Astrocyte of the cerebellum (primary cell): Measurements from ENCODE around the gene SLC6A13.
"Not testable (repeated sequence)": the region's sequence is repeated elsewhere in the genome, so short reads cannot be mapped to it uniquely, and the experiment has no call there.

Experiments used
- DNase-seq: peaks from one replicate; pipeline ENCODE4 v3.0.0-alpha.2; 2011; ENCODE audit warnings: low read depth
- H3K4me3 ChIP-seq: 2 replicates; pipeline ENCODE4 v1.5.1; 2011; ENCODE audit warnings: mild to moderate bottlenecking, low read depth, low read length, moderate library complexity
- in situ Hi-C: cut with HindIII; loops from 2 replicates; pipeline ENCODE4 v1.10.0; 2017; ENCODE audit warnings: low sequenced_read_pairs
- TF ChIP-seq, protein P1 (sequence below): IDR thresholded peaks from 2 replicates; pipeline ENCODE4 v1.5.1; 2012; ENCODE audit warnings: low read length, low read depth, moderate library complexity, mild to moderate bottlenecking; ENCODE audit errors: missing control alignments

The SLC6A13 gene

DNA sequence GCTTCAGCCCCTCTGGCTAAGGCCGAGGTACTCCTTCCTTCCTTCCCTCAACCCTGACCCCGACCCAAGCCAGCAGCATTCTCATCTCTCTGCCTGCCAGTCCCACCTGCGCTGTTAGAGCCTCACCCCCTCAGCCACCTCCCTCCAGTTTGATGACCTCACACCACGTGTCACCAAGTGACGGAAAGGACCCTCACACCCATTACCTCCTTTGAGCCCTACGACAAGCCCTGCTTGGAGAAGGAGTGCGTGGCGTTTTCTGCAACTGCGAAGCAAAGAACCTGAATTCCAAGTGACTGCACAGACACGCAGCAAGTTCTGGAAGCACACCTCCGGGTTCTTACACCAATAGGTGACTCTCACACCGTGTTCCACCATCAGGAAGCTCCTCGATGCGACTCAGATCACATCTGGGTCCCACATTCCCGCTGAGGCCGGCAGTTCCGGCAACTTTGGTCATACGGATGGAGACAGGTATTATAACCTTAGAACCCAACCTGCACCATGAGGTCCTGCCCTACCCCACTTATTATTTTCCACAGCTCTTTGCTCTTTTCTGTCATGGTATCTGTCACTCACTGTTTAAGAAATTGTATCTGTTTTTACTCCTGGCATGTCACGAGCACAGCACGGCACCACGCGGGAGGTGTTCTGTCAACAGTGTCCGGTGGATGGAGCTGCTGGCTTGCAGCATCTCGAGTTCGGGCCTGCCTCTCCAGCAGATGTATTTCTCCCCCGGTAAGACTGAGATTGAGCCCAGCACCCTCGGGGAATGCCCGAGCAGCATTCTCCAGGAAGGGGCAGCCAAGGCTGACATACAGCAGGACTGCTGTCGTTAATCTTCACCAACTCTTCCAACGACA, 43.7 kb downstream of the SLC6A13 start:
- in situ Hi-C loops: no loop called here

DNA sequence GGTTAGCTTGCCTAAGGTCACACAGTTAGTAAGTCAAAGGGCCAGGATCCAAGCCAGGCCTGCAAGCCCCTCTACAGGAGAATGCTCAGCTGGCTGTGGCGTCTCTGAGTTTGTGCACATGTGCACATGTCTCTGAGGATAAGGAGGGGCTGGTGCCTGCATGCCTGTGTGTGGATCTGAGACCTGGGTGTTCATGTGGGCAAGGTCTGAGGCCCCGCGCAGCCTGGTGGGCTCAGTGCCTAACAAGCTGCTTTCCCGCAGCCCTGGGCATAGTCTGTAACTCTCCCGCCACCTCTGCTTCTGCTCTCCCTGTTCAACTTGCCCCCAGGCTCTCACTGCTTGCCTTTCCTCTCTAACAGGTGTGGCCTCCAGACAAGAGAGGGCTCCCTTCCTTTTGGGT, 44.4 kb downstream of the SLC6A13 start:
- in situ Hi-C loops: no loop called here
- TF ChIP-seq, protein P1, sequence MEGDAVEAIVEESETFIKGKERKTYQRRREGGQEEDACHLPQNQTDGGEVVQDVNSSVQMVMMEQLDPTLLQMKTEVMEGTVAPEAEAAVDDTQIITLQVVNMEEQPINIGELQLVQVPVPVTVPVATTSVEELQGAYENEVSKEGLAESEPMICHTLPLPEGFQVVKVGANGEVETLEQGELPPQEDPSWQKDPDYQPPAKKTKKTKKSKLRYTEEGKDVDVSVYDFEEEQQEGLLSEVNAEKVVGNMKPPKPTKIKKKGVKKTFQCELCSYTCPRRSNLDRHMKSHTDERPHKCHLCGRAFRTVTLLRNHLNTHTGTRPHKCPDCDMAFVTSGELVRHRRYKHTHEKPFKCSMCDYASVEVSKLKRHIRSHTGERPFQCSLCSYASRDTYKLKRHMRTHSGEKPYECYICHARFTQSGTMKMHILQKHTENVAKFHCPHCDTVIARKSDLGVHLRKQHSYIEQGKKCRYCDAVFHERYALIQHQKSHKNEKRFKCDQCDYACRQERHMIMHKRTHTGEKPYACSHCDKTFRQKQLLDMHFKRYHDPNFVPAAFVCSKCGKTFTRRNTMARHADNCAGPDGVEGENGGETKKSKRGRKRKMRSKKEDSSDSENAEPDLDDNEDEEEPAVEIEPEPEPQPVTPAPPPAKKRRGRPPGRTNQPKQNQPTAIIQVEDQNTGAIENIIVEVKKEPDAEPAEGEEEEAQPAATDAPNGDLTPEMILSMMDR: no peak
- no peak overlapping the region for H3K4me3 ChIP-seq
- no peak for DNase-seq

More for the DNA sequence above, 43.7 kb downstream of the SLC6A13 start:
- TF ChIP-seq, protein P1: no peak
- no peak overlapping the region for H3K4me3 ChIP-seq
- no peak for DNase-seq

DNA sequence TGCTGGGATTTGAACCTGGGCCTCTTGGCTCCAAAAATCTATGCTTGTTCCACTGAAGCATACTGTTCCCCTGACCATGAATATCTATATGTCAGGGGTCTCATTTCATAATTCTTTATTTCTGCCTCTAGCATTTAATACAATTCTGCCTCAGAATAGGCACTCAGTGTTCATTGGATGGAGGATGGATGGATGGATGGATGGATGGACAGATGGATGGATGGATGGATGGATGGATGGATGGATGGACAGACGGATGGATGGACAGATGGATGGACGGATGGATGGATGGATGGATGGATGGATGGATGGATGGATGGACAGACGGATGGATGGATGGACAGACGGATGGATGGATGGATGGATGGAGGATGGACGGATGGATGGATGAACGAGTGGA, 45.6 kb downstream of the SLC6A13 start:
- DNase-seq, in situ Hi-C loops, H3K4me3 ChIP-seq: not testable (repeated sequence)

DNA sequence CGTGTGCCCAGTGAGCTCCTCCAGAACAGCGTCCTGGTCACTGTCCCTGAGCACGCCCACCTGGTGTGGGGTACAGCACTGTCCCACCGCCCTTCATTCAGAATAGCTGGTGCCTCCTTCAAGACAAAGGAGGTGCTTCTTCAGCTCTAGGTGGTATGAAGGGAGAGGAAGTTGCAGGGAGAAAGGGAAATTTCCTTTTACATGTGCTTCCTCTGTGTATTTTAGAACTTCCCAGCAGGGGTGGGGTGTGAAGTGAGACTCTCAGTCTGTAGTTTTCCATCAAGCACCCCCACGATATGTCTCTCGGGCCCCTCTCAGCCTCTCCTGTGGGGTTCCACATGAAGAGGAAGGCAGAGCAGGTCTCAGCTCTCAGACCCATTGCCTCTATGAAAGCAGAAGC, 47.5 kb downstream of the SLC6A13 start:
- in situ Hi-C loops: no loop called here
- no peak for DNase-seq
- TF ChIP-seq, protein P1: no peak
- H3K4me3 ChIP-seq: no peak overlapping the region

DNA sequence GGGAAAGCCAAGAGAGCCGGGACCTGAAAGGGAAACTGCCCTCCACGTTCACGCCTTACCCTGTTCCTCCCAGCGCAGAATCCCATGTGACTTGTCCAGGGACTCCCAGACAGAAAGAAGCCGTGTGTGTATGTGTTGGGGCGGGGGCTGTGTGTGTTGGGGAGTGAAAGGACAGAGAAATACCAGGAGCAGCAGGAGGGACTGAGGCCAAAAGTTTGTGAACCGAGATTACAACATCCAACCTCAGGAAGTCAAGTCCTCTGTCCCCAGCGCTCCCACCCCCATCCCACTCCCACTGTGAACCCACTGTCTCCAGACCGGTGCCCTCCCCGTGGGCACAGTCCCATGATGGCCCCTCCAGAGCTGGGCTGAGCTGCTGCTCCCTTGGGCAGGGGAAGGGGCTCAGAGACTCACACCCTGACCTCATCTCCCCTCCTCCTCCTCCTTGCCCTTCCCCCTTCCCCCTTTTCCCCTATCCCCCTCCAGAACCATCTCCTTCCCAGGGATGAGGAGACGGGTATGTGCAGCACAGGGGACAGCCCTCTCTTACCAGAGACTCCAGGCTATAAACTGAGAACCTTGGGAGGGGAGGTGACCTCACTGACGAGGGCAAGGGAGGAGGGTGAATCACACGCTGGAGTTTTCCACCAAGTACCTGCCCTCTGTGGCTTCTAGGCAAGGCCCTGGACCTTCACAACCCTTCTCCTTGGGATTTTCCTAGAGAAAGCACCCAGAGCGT, 48.5 kb downstream of the SLC6A13 start, which contains the start of gene SLC6A12:
Gene SLC6A12, minus strand, starts transcription at position 155 of the 739 bp plus-strand sequence. CDS start 4,171 bp downstream, outside the sequence.
- TF ChIP-seq, protein P1: no peak
- in situ Hi-C loops: no loop called here
- no peak for DNase-seq
- H3K4me3 ChIP-seq: no peak within 1 kb of the TSS

DNA sequence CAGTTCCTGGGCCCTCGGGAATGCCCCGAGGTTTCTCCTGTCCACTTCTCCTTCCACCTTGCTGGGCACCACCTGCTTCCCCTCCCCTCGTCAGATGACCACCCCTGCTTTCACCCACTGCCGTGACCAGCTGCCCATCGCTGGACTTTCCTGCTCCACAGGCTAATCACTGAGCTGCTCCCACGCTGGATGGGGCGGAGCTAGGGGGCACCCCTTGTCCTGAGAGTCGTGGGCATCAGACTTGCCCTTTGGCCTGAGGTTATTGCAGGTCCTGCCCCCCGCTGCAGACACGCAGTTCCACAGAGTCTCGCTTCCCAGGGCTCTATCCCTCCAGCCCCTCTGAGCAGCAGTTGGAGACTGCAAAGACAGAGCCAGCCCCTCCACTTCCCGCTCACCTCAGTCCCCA, 49.1 kb downstream of the SLC6A13 start:
- H3K4me3 ChIP-seq: no peak overlapping the region
- DNase-seq: no peak
- in situ Hi-C loops: no loop called here
- TF ChIP-seq, protein P1: no peak
